ENCODE measurements around the gene GNB5.

GNB5 gene

GRCh38 chr15:52118969-52119749, 72.0 kb downstream of the GNB5 start:
- DNase-seq (ENCODE audit: extremely low spot score, insufficient read length, low read depth): no peak
- FAIRE-seq: no peak

- DNase-seq (ENCODE audit: extremely low spot score, insufficient read length, low read depth): no peak
- FAIRE-seq: no peak
Observed at GRCh38 chr15:52117549-52117948, 73.6 kb downstream of the GNB5 start.

- FAIRE-seq: peak; percentile 90
- no peak for DNase-seq (ENCODE audit: extremely low spot score, insufficient read length, low read depth)
Observed at GRCh38 chr15:52115598-52116427, 75.4 kb downstream of the GNB5 start.

- DNase-seq (ENCODE audit: extremely low spot score, insufficient read length, low read depth) (no peak), FAIRE-seq (no peak)
Observed at GRCh38 chr15:52114261-52115055, 76.7 kb downstream of the GNB5 start.

- no peak for DNase-seq (ENCODE audit: extremely low spot score, insufficient read length, low read depth)
- no peak for FAIRE-seq
Observed at GRCh38 chr15:52113708-52114107, 77.5 kb downstream of the GNB5 start.

- FAIRE-seq (no peak), DNase-seq (ENCODE audit: extremely low spot score, insufficient read length, low read depth) (no peak)
Observed at GRCh38 chr15:52113235-52113634, 78.0 kb downstream of the GNB5 start.

GRCh38 chr15:52112203-52112750, 78.9 kb downstream of the GNB5 start:
- FAIRE-seq: no peak
- DNase-seq (ENCODE audit: extremely low spot score, insufficient read length, low read depth): no peak

- no peak for DNase-seq (ENCODE audit: extremely low spot score, insufficient read length, low read depth)
Observed at GRCh38 chr15:52111517-52112202, 79.5 kb downstream of the GNB5 start.

GRCh38 chr15:52109559-52110451, 81.4 kb downstream of the GNB5 start:
- peak; percentile 71 for FAIRE-seq

More at GRCh38 chr15:52111517-52112202, 79.5 kb downstream of the GNB5 start:
- no peak for FAIRE-seq

GRCh38 chr15:52107238-52107637, 84.0 kb downstream of the GNB5 start:
- FAIRE-seq: no peak

More at GRCh38 chr15:52109559-52110451, 81.4 kb downstream of the GNB5 start:
- DNase-seq (ENCODE audit: extremely low spot score, insufficient read length, low read depth): no peak

GRCh38 chr15:52106641-52107040, 84.6 kb downstream of the GNB5 start:
- FAIRE-seq: no peak

More at GRCh38 chr15:52107238-52107637, 84.0 kb downstream of the GNB5 start:
- DNase-seq (ENCODE audit: extremely low spot score, insufficient read length, low read depth): no peak

GRCh38 chr15:52105846-52106245, 85.3 kb downstream of the GNB5 start:
- DNase-seq (ENCODE audit: extremely low spot score, insufficient read length, low read depth) (no peak), FAIRE-seq (no peak)

More at GRCh38 chr15:52106641-52107040, 84.6 kb downstream of the GNB5 start:
- DNase-seq (ENCODE audit: extremely low spot score, insufficient read length, low read depth): no peak

GRCh38 chr15:52104532-52105004, 86.6 kb downstream of the GNB5 start:
- FAIRE-seq (peak; percentile 67), DNase-seq (ENCODE audit: extremely low spot score, insufficient read length, low read depth) (no peak)

- no peak for DNase-seq (ENCODE audit: extremely low spot score, insufficient read length, low read depth)
- FAIRE-seq: peak; percentile 88
Observed at GRCh38 chr15:52103217-52104207, 87.7 kb downstream of the GNB5 start.

- FAIRE-seq (no peak), DNase-seq (ENCODE audit: extremely low spot score, insufficient read length, low read depth) (no peak)
Observed at GRCh38 chr15:52102463-52102862, 88.7 kb downstream of the GNB5 start.

- DNase-seq (ENCODE audit: extremely low spot score, insufficient read length, low read depth): no peak
- peak; percentile 78 for FAIRE-seq
Observed at GRCh38 chr15:52101542-52102323, 89.5 kb downstream of the GNB5 start.

Measured in GM18507 (cell line).